Measurements from ENCODE around the gene IQGAP1.
"Not testable (repeated sequence)": the region's sequence is repeated elsewhere in the genome, so short reads cannot be mapped to it uniquely, and the experiment has no call there.

Gene IQGAP1

DNA sequence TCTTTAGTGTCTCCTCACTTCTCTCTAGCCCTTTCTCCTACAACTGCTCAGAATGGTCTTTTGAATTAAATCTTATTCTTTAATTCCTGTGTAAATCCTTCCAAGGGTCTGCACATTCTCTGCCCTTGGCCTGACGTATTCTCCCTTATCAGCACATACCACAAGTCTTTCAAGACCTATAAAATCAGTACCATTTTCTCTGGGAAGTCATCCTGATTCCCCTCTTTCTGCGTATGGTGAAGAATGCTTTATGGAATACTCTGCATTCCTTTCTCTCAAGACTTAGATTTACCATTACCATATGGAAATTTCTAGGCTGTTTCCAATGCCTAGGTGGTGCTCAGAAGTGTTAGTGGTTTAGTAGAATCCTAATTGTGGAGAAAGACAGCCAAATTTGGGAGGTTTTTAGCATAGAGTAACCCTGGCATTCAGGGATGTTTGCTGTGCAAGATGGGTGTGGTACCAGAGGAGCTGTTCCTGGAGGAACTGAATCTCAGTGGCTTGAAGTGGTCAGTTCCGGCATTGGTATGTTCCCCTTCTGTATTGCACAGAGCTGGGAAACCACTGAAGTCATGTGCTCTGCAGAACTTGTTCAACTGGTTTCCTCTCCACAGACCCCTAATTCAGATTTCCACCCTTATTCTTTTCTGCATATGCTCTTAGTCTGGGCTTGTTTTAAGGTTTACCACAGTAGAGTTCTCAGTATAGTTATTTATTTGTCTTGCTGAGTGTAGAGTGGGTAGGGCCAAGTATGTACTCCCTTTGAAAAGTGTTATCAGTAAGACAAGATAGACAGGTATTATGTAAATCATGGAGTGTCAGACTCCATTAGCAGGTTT is 24.5 kb downstream of the IQGAP1 start:
- no peak overlapping the region for H3K4me3 ChIP-seq (ENCODE audit: low read depth, low read length)
- in situ Hi-C loops (cut with HindIII; ENCODE audit: low sequenced_read_pairs) = no loop called here
- TF ChIP-seq, protein P1, sequence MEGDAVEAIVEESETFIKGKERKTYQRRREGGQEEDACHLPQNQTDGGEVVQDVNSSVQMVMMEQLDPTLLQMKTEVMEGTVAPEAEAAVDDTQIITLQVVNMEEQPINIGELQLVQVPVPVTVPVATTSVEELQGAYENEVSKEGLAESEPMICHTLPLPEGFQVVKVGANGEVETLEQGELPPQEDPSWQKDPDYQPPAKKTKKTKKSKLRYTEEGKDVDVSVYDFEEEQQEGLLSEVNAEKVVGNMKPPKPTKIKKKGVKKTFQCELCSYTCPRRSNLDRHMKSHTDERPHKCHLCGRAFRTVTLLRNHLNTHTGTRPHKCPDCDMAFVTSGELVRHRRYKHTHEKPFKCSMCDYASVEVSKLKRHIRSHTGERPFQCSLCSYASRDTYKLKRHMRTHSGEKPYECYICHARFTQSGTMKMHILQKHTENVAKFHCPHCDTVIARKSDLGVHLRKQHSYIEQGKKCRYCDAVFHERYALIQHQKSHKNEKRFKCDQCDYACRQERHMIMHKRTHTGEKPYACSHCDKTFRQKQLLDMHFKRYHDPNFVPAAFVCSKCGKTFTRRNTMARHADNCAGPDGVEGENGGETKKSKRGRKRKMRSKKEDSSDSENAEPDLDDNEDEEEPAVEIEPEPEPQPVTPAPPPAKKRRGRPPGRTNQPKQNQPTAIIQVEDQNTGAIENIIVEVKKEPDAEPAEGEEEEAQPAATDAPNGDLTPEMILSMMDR (IDR thresholded peaks at IDR 0.05; ENCODE audit: low read depth, low read length, missing control alignments) = no peak
- DNase-seq (ENCODE audit: low read depth) = peak; percentile 31

DNA sequence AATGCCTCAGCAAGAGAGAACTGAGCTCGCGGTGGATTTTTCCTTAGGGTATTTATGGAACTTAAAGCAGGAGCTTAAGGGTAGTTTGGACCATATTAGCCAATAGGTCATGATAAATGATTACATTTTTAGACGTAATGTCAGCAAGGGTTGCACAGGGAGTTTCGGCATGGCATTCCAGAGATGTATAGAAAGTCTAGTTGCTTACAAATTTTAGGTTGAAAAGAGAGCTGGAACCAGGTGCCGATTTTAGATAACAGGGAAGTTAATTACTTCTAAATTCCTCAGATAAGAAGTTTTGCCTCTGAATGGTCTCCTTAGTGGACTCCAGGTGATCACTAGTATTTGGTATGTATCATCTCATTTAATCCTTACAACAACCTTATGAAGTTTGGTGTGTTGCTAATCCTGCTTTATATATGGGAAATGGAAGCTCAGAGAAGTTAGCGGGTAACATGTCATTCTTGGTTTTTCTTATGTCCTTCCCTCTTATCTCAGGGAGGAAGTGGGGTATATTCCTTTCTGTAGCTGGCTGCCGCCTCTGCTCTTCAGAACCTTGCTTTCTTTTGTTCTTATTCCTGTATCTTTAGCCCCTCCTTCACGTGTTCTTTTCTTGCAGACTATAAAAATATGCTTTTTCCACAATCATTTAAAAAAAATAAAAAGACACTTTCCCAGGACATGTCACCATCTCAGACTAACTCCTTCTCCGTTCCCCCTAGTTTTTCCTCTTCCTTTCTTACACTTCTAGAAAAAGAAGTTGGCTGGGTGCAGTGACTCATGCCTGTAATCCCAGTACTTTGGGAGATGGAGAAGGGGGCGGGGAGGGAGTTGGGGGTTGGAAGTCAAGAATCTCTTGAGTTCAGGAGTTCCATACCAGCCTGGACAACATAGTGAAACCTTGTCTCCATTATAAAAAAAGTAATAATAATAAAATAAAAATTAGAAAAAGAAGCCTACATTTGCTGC is 25.7 kb downstream of the IQGAP1 start:
- TF ChIP-seq, protein P1 (IDR thresholded peaks at IDR 0.05; ENCODE audit: low read depth, low read length, missing control alignments) = no peak
- in situ Hi-C loops (cut with HindIII; ENCODE audit: low sequenced_read_pairs) = no loop called here
- H3K4me3 ChIP-seq (ENCODE audit: low read depth, low read length) = no peak overlapping the region
- no peak for DNase-seq (ENCODE audit: low read depth)

DNA sequence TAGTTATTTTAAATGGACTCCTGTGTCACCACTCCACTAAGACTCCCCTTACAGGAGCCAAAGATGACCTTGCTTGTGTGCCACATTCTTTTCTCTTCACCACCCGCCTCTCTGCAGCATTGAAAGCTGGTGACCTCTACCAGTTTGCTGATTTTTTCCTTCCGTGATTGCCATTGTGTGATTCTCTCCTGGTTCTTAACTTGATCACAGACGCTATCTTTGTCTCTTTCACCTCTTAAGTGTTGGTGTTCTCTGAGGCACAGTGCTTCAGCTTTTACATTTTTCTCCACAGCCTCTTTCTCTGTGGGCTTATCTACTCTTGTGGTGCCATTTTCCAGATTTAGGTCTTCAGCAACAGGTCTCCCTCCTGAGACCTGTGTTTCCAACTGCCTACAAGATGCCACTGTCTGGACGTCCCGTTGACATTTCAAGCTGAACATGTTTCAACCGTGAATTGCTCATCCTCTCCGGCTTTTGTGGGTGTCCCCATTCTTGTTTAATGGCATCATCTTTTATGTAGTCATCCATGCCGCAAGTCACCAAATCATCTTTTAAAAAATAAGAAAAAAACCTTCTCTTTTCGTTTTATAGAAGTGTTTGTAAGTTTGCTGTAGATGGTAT is 26.5 kb downstream of the IQGAP1 start:
- no peak overlapping the region for H3K4me3 ChIP-seq (ENCODE audit: low read depth, low read length)
- in situ Hi-C loops (cut with HindIII; ENCODE audit: low sequenced_read_pairs) = no loop called here

DNA sequence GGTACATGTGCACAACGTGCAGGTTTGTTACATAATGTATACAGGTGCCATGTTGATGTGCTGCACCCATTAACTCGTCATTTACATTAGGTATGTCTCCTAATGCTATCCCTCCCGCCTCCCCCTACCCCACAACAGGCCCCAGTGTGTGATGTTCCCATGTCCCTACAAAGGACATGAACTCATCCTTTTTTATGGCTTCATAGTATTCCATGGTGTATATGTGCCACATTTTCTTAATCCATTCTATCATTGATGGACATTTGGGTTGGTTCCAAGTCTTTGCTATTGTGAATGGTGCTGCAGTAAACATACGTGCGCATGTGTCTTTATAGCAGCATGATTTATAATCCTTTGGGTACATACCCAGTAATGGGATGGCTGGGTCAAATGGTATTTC is 28.0 kb downstream of the IQGAP1 start:
- H3K4me3 ChIP-seq (ENCODE audit: low read depth, low read length); in situ Hi-C loops (cut with HindIII; ENCODE audit: low sequenced_read_pairs); DNase-seq (ENCODE audit: low read depth): not testable (repeated sequence)

More for the DNA sequence above, 26.5 kb downstream of the IQGAP1 start:
- DNase-seq (ENCODE audit: low read depth) = no peak
- TF ChIP-seq, protein P1 (IDR thresholded peaks at IDR 0.05; ENCODE audit: low read depth, low read length, missing control alignments) = no peak

DNA sequence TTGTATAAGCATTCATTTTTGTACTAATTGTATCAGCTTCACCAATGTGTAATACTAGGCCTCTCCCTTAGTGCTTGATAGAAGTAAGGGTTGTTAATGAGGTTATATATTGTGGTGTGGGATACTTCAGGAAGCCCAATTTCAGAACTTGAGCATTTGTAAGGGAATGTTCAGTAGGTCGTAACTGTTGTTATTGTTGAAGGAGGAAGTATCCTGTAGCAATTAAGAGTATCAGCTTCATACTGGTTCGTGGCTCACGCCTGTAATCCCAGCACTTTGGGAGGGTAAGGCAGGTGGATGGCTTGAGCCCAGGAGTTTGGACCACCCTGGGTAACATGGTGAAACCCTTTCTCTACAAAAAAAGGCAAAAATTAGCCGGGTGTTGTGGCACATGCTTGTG is 30.6 kb downstream of the IQGAP1 start:
- in situ Hi-C loops (cut with HindIII; ENCODE audit: low sequenced_read_pairs) = no loop called here
- TF ChIP-seq, protein P1 (IDR thresholded peaks at IDR 0.05; ENCODE audit: low read depth, low read length, missing control alignments) = no peak
- no peak overlapping the region for H3K4me3 ChIP-seq (ENCODE audit: low read depth, low read length)
- DNase-seq (ENCODE audit: low read depth) = no peak

DNA sequence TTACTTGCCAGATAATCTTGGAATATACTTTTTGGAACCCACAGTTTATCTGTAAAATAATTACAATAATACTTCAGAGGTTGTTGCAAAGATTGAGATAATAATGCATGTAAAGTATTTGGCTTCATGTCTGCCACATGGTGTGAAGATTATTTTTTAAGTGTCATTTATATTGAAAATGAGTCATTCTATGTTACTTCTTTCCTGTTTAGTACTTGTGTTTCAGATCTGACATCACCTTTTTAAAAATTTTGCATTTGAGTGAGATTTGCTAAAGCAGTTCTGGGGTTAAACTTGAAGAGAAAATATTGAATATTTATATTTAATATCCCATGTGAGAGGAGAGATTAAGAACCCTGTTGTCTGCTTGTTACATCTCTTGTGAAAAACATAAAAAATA is 31.2 kb downstream of the IQGAP1 start:
- TF ChIP-seq, protein P1 (IDR thresholded peaks at IDR 0.05; ENCODE audit: low read depth, low read length, missing control alignments) = no peak
- H3K4me3 ChIP-seq (ENCODE audit: low read depth, low read length) = no peak overlapping the region
- in situ Hi-C loops (cut with HindIII; ENCODE audit: low sequenced_read_pairs) = no loop called here
- DNase-seq (ENCODE audit: low read depth) = no peak

All from astrocyte of the cerebellum (primary cell).